Measurements from ENCODE around the gene DLG2.

- TF ChIP-seq CTCF (IDR thresholded peaks at IDR 0.05) (no peak), POLR2A (IDR thresholded peaks at IDR 0.05) (no peak), EP300 (IDR thresholded peaks at IDR 0.05) (no peak)
Measured at GRCh38 chr11:84273541-84273940, 1353.6 kb downstream of the DLG2 start.

Data from ovary (tissue), 3 donors.